ENCODE results near the gene FNDC5.
"Not testable (repeated sequence)": the region's sequence is repeated elsewhere in the genome, so short reads cannot be mapped to it uniquely, and the experiment has no call there.

FNDC5 gene

GRCh38 chr1:32870615-32871363 is at the start of gene FNDC5:
Gene FNDC5, minus strand, starts transcription at chr1:32870912.
- no peak for DNase-seq

GRCh38 chr1:32919811-32920733 is 49.4 kb upstream of the FNDC5 start:
- no peak for DNase-seq

GRCh38 chr1:32918179-32918578 is 47.5 kb upstream of the FNDC5 start:
- DNase-seq = no peak

- DNase-seq = no peak
Measured at GRCh38 chr1:32917521-32917920, 46.8 kb upstream of the FNDC5 start.

GRCh38 chr1:32915766-32916706 is 45.3 kb upstream of the FNDC5 start:
- DNase-seq = no peak

- no peak for DNase-seq
Measured at GRCh38 chr1:32910319-32910718, 39.6 kb upstream of the FNDC5 start.

- DNase-seq = no peak
Measured at GRCh38 chr1:32907435-32907834, 36.7 kb upstream of the FNDC5 start.

GRCh38 chr1:32906654-32907053 is 35.9 kb upstream of the FNDC5 start:
- no peak for DNase-seq

- DNase-seq = not testable (repeated sequence)
Measured at GRCh38 chr1:32905588-32905987, 34.9 kb upstream of the FNDC5 start.

GRCh38 chr1:32904797-32905196 is 34.1 kb upstream of the FNDC5 start:
- DNase-seq = no peak

GRCh38 chr1:32903991-32904785 is 33.5 kb upstream of the FNDC5 start:
- DNase-seq = no peak

GRCh38 chr1:32902535-32902920 is 31.8 kb upstream of the FNDC5 start:
- no peak for DNase-seq

GRCh38 chr1:32901823-32902534 is 31.3 kb upstream of the FNDC5 start:
- no peak for DNase-seq

GRCh38 chr1:32900956-32901822 is 30.5 kb upstream of the FNDC5 start, which contains the start of gene TMEM54:
Gene TMEM54, minus strand, starts transcription at chr1:32901389. Its CDS starts 151 bp downstream, at chr1:32901238.
- no peak for DNase-seq

- DNase-seq = no peak
Measured at GRCh38 chr1:32900371-32900955, 29.8 kb upstream of the FNDC5 start.

GRCh38 chr1:32899586-32900296 is 29.0 kb upstream of the FNDC5 start:
- no peak for DNase-seq

GRCh38 chr1:32898958-32899357 is 28.2 kb upstream of the FNDC5 start:
- no peak for DNase-seq

- DNase-seq = no peak
Measured at GRCh38 chr1:32898056-32898455, 27.3 kb upstream of the FNDC5 start.

All from NCI-H748 treated with DMSO at 0.1 percent for 48 hours (cell line).